ENCODE measurements around the gene SMARCC1.

GRCh38 chr3:47652142-47652541 is 129.6 kb downstream of the SMARCC1 start:
- TF ChIP-seq CTCF (IDR thresholded peaks at IDR 0.05), result no peak
- no peak for TF ChIP-seq ZFX (IDR thresholded peaks at IDR 0.05; ENCODE audit: borderline replicate concordance)
